PC-9 (cell line): ENCODE measurements around the gene OR4K5.

Experiments
- CTCF ChIP-seq: fragments of 200-600 bp; sonication (generic); conservative IDR thresholded peaks from 2 replicates; pipeline ENCODE4 v1.6.1; 2017; ENCODE audit warnings: mixed run types, antibody characterized with exemption, mild to moderate bottlenecking, moderate library complexity
- EZH2 ChIP-seq: fragments of 200-600 bp; sonication (generic); IDR thresholded peaks from 2 replicates; pipeline ENCODE4 v1.8.0; 2017; ENCODE audit warnings: antibody characterized with exemption, low read depth

GRCh38 chr14:19873178-19873577 lies 47.2 kb upstream of the OR4K5 start:
- TF ChIP-seq CTCF (no peak), EZH2 (no peak)
